ENCODE data around the gene ODAD2.

DNA sequence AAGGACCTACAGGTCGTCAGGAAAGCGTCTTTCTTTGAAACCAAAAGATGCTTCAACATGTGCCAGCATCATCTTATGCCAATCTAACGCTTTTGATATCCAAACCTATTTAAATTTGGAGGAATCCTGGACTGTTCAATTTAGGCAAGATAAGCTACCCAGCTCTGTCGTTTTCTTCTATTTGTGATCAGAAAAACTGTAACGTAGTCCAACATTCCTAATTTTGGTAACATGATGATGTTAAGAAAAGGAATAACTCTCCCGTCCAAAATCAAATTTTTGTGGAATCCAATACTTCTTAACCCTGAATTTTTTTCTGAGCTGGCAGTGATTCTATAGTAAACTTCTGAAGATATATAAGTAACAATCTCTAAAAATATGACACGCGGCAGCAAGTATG is 160.0 kb downstream of the ODAD2 start:
- TF ChIP-seq, protein P1, sequence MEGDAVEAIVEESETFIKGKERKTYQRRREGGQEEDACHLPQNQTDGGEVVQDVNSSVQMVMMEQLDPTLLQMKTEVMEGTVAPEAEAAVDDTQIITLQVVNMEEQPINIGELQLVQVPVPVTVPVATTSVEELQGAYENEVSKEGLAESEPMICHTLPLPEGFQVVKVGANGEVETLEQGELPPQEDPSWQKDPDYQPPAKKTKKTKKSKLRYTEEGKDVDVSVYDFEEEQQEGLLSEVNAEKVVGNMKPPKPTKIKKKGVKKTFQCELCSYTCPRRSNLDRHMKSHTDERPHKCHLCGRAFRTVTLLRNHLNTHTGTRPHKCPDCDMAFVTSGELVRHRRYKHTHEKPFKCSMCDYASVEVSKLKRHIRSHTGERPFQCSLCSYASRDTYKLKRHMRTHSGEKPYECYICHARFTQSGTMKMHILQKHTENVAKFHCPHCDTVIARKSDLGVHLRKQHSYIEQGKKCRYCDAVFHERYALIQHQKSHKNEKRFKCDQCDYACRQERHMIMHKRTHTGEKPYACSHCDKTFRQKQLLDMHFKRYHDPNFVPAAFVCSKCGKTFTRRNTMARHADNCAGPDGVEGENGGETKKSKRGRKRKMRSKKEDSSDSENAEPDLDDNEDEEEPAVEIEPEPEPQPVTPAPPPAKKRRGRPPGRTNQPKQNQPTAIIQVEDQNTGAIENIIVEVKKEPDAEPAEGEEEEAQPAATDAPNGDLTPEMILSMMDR (IDR thresholded peaks at IDR 0.05), result no peak
- TF ChIP-seq POLR2A (IDR thresholded peaks at IDR 0.05) (no peak), POLR2AphosphoS5 (IDR thresholded peaks at IDR 0.05) (no peak)
